AG04450 (cell line): Measurements from ENCODE around the gene WDR5. TPM values are rescaled to one million over a fixed set of nuclear protein-coding genes. Genes with fewer than 3 reads are reported as not detected.

Source experiments
- CTCF ChIA-PET: fragments of 300-600, 350-600 bp; formaldehyde crosslinking; extraction: SDS; loops from one replicate; lab custom pipeline; 2022; ENCODE audit warnings: antibody characterized with exemption, inconsistent platforms; lab: Charles Lee
- POLR2A ChIA-PET: fragments of 350-600 bp; formaldehyde crosslinking; extraction: SDS; loops from one replicate; lab custom pipeline; 2021; ENCODE audit warnings: antibody characterized with exemption, inconsistent platforms; lab: Yijun Ruan, JAX
- DNase-seq: peaks from one replicate; pipeline ENCODE4 v3.0.0-alpha.2; 2011; ENCODE audit warnings: low read depth, low spot score
- H3K27ac ChIP-seq: one replicate; pipeline ENCODE4 v1.5.1; 2012; ENCODE audit warnings: low read depth, low read length, control low read depth
- H3K27me3 ChIP-seq: one replicate; pipeline ENCODE4 v1.6.0; 2012; ENCODE audit warnings: low read length; ENCODE audit not compliant: control insufficient read depth, insufficient read depth
- H3K4me3 ChIP-seq: 2 replicates; pipeline ENCODE4 v1.5.1; 2011; ENCODE audit warnings: mild to moderate bottlenecking, low read depth, low read length, control low read depth
- H3K9me3 ChIP-seq: 2 replicates; pipeline ENCODE4 v1.5.1; 2012; ENCODE audit warnings: low read length; ENCODE audit not compliant: control insufficient read depth, insufficient read depth
- polyA plus RNA-seq: library from polyadenylated mRNA; depleted of rRNA; stranded (reverse); fragments of >200 nt; gene quantifications from 2 replicates; pipeline ENCODE4 v1.2.3, GENCODE V29; 2011
- TF ChIP-seq, protein P1 (sequence below): IDR thresholded peaks from 2 replicates; pipeline ENCODE4 v1.5.1; 2011; ENCODE audit warnings: low read depth, low read length, control low read depth, inconsistent platforms

The WDR5 gene
- polyA plus RNA-seq, 1 experiment = 22.3 TPM

DNA sequence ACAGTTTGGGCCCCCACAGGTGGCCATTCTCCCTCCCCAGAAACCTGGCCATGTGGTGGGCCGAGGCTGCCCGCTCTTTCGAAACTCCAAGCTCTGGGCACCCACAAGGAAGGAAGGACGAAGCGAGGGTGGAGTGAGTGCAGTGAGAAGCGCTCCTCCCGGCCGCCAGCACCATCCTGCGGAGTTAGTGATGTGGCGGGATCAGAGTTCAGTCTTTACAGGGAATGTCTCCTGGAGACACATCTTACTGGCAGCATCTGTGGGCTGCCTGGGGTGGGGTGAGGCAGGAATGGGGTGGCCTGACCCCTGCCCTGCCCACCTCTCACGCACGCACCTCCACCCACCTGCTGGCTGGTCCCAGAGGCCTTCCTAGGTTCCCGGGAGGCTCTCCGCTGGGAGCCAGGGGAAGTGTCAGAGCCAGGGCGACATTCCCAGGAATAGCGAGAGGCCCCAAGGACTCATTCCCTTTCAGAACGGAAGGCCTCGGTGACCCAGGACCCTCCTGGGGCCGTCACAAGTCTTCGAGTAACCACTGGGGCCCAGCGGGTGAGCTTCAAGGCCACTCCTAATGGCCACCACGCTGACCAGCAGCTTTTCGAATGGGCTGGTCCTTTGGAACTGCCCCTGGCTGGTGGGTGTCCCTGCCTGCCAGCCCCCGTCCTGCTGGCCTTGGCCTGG, 34.0 kb downstream of the WDR5 start:
- ChIA-PET CTCF (interaction anchor here (0.7 to 5.1 kb wide), 13 partner anchors 9 to 279 kb away, joined by 3 to 96 read pairs (median 7); no protein-coding TSS in a partner anchor), POLR2A (interaction anchor here (0.5 kb wide), 1 partner anchor 148 kb away, joined by 4 read pairs; no protein-coding TSS in a partner anchor)
- Histone ChIP-seq H3K4me3 (no peak overlapping the region), H3K9me3 (peaks cover 5% of the 10 kb centered on the region), H3K27ac (no peak overlapping the region), H3K27me3 (no peaks in the 10 kb centered on the region)
- DNase-seq = no peak
- TF ChIP-seq, protein P1, sequence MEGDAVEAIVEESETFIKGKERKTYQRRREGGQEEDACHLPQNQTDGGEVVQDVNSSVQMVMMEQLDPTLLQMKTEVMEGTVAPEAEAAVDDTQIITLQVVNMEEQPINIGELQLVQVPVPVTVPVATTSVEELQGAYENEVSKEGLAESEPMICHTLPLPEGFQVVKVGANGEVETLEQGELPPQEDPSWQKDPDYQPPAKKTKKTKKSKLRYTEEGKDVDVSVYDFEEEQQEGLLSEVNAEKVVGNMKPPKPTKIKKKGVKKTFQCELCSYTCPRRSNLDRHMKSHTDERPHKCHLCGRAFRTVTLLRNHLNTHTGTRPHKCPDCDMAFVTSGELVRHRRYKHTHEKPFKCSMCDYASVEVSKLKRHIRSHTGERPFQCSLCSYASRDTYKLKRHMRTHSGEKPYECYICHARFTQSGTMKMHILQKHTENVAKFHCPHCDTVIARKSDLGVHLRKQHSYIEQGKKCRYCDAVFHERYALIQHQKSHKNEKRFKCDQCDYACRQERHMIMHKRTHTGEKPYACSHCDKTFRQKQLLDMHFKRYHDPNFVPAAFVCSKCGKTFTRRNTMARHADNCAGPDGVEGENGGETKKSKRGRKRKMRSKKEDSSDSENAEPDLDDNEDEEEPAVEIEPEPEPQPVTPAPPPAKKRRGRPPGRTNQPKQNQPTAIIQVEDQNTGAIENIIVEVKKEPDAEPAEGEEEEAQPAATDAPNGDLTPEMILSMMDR = no peak

- Histone ChIP-seq H3K27me3 (no peaks in the 10 kb centered on the region), H3K4me3 (no peak overlapping the region), H3K27ac (no peak overlapping the region), H3K9me3 (peaks cover 5% of the 10 kb centered on the region)
- TF ChIP-seq, protein P1 = no peak
- ChIA-PET POLR2A (interaction anchor here (1.2 kb wide), 1 partner anchor 273 kb away, joined by 5 read pairs; no protein-coding TSS in a partner anchor), CTCF (interaction anchor here (0.7 to 5.1 kb wide), 35 partner anchors 8 to 496 kb away, joined by 3 to 96 read pairs (median 3); no protein-coding TSS in a partner anchor)
- DNase-seq = no peak
These were observed 34.8 kb downstream of the WDR5 start for GRCh38 chr9:134170532-134171315.

- Histone ChIP-seq H3K4me3 (no peak overlapping the region), H3K27me3 (peaks cover 7% of the 10 kb centered on the region), H3K9me3 (peaks cover 5% of the 10 kb centered on the region), H3K27ac (no peak overlapping the region)
- ChIA-PET CTCF (interaction anchor here (0.6 to 5.1 kb wide), 33 partner anchors 9 to 496 kb away, joined by 3 to 96 read pairs (median 4); no protein-coding TSS in a partner anchor), POLR2A (interaction anchor here (1.2 kb wide), 1 partner anchor 272 kb away, joined by 5 read pairs; no protein-coding TSS in a partner anchor)
- TF ChIP-seq, protein P1 = no peak
- no peak for DNase-seq
These were observed 35.7 kb downstream of the WDR5 start for GRCh38 chr9:134171316-134172197.

DNA sequence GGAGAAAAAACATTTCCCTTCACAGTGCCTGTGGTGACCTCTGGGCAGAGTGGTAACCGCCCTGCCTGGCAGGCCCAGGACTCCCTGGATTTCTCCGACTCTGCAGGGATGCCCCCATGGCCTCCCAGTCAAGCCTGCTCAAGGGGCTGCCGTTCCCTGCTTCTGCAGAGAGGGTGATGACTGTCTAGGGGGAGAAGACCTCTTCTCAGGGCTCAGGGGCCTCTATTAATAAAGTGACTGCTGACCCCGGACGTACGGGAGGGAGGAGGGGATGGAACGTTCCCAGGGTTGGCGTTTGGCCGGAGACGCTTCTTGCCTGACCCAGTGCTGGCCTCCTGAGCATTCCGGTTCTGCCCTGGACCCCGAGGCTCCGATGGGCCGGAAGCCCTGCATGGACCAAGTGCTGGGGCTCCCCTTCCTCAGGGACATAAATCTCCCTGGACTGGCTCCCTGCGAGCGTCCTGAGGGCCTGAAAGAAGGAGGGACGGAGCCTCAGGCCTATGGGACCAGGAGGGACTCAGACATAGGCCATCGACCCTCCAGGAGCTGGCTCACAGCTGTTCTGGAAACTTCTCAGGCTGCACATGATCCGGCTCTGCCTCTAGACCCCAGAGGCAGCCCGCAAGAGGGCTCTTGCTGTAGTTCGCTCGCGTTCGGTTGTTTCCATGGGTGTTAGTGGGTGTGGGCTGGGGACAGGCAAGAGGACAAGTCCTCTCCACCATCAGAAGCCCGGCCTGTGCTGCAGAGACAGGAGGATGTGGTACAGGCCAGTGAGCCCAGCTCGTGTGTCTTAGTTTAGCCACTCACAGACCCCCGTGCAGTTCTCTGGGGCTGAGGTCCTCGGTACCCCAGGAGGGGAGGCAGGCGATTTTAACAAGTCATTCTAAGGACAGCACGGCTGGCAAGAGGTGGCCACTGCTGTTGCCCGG, 36.6 kb downstream of the WDR5 start:
- no peak overlapping the region for H3K27ac ChIP-seq

More for the DNA sequence above, 36.6 kb downstream of the WDR5 start:
- CTCF ChIA-PET = interaction anchor here (1.2 to 5.1 kb wide), 6 partner anchors 122 to 276 kb away, joined by 3 to 96 read pairs (median 6); no protein-coding TSS in a partner anchor
- POLR2A ChIA-PET = no interaction called here
- Histone ChIP-seq H3K9me3 (peaks cover 5% of the 10 kb centered on the region), H3K4me3 (no peak overlapping the region), H3K27me3 (peaks cover 10% of the 10 kb centered on the region)
- DNase-seq = no peak
- TF ChIP-seq, protein P1 = no peak
